GM15510 (cell line): ENCODE measurements around the gene VAMP5.
A peak's percentile ranks its signal among the peaks of the same experiment; 100 is the strongest.

ENCODE experiments used
- POLR2A ChIP-seq: IDR thresholded peaks from 3 replicates; pipeline ENCODE4 v1.6.1; 2011; ENCODE audit warnings: borderline replicate concordance; ENCODE audit not compliant: insufficient read length; ENCODE audit errors: extremely low read depth

Gene VAMP5

DNA sequence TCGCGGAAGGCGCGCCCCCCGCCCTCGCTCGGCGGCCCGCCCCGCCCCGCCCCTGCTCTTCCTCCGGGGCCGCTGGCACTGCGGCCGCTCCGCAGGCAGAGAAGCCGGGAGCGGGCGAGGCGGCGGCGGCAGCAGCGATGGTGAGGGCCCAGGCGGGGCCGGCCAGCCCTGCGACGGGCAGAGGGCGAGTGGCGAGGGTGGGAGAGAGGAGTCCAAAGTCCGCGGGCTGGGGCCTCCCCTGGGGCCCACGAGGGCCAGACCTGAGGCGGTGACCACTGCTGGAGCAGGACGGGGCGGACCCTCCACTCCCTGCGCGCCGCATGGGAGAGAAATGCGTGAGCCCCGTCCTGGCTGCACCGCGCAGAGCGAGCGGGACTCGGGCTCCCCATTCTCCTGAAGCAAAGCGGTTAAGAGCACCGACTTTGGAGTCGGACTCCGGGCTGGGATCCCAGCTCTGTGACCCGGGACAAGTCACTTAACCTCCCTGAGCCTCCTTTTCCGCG is at the start of gene VAMP5:
VAMP5 (plus strand) TSS at position 78 of the 503 bp plus-strand sequence; CDS start at position 138, 60 bp downstream.
- peak; percentile 51 for TF ChIP-seq POLR2A

DNA sequence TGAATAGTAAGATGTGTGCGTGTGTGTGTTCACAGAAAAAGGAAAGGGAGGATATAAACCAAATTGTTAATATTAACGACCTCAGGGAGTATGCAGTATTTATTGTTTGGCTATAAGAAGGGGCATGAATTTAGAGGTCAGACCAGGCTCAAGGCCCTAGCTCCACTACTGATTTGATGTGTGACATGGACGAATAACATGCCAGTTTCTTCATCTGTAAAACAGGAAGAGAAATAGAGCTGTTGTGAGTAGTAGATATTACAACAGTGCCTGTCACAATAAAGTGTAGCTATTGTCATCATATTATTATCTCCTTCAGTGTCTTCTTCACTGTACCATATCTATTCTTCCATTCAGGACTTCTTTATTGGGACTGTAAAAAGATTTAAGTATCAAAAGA is 49.4 kb upstream of the VAMP5 start:
- no peak for TF ChIP-seq POLR2A

DNA sequence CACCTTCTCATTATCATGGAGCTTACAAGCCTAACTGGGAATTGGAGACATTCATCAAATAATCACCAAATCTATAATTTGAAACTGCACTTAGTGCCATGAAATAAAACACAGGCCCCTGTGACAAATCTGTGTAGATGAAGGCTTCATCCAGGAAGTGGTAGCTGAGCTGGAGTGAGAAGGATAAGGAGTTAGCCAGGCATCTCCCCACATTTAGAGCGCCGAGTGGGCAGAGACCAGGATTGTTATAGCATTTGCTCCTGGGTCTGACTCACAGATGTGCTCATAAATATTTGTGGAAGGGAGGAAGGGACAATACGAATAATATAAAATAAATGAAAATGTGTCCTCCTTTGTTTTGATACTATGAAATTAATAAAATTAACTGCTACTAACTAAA is 47.8 kb upstream of the VAMP5 start:
- TF ChIP-seq POLR2A = no peak

DNA sequence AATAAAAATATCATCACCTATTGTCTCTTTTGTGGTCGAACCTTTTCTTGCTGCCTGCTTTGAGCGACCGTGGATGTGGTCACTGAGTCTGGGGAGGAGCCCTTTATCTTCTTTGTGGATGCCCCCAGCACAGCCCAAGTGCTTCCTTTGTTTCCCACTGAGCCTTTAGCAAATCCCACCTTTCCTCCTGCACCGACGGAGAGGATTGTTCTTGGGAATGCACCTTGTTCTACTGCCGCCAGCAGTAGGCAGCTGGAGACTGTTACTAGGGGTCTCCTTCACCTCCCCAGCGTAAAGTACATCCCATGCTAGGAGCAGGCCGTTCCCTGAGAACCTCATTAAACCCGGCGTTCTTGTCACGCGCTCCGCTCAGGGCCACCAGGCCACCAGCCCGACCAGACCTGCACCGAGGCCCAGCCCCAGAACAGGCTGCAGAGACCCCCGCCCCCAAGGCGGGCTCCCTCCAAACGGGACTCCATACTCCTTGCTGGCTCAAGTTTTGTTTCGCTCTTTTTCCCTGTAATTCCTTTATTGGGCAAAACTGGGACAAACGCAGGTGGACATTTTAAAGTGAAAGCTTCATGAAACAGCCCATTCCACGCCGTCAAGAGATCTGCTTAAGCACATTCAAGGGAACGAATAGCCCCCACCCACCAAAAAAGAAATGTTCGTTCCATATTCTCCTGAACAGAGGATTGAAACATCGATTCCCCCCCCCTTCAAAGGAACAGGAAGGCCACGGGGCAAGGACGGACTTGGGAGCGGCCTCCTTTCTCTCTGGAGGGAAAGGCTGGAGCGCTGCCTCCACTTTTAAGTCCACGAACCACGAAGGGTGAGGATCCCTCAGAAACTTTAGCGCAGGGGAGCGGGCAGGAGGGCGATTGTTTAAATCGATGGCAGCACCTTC is 46.4 kb upstream of the VAMP5 start:
- TF ChIP-seq POLR2A = peak; percentile 41

DNA sequence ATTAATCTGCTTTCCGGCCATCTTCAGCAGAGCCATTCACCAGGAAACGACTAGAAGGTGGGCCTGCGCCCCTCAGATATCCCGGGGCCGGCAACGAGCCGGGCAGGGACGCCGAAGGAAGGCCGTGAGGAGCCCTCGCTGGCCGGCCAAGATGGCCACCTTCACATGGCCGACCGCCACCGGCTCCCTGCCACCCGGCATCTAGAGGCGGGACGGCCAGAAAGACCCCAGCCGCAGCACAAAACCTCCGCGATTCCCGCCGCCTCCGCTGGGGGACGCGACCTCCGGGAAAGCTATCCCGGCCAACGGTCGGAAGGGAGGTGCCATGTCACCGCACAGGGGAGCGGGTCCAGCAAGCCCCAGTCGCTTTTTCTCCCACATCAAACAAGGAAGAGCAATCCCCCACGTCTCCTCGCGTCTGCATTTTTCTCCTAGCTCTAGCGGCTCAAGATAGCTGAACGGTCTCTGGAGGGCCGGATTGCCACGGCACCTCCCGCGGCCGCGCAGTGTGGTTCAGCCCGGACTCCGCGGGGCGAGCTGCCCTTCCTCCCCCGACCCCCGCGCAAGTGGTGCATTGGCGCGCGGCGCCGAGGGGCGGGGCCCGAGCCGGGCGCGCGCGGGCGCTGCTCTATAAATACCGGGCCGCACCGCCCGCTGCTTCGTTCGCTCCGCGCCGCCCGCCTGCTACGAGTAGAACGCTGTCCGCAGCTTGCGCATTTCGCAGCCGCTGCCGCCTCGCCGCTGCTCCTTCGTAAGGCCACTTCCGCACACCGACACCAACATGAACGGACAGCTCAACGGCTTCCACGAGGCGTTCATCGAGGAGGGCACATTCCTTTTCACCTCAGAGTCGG is 45.5 kb upstream of the VAMP5 start, which contains the start of gene MAT2A:
MAT2A (plus strand) TSS at position 662 of the 854 bp plus-strand sequence; CDS start at position 782, 120 bp downstream.
- TF ChIP-seq POLR2A = peak; percentile 100

DNA sequence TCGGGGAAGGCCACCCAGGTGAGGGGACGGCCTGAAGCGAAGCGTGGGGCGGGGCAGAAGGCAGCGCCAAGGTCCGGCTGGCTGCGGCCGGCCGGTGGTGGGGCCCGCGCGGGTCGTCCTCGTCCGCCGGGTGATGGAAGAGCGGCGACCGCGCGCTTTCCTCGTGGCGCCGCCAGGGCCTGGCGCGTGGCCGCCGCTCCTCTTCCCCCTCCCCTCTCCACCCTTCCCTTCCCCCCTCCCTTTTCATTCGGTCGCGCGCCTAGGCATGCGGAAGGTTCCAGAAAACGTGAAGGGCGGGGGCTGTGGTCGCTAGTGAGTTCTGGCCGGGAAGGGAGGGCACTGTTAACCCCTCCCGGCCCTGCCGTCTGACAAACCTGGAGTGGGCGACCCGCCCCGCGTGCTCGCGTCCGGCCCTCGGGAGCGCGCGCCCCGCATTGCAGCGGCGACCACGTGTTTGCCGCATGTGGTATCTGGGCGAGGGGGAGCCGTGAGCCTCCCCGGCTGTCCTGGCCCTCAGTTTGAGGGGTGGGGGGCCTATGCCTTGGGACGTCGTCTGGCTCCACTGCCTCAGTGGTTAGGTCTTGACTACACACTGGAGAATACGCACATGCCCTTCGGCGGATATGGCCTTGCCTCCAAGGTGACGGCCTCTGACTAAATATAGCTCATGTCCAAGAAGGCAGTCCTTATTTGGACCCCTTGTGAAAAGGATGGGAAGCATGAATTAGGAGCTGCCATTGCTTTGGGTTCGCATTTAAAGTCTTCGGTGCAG is 44.7 kb upstream of the VAMP5 start:
- no peak for TF ChIP-seq POLR2A

- TF ChIP-seq POLR2A = no peak
Measured at GRCh38 chr2:85540133-85540648, 44.0 kb upstream of the VAMP5 start.

DNA sequence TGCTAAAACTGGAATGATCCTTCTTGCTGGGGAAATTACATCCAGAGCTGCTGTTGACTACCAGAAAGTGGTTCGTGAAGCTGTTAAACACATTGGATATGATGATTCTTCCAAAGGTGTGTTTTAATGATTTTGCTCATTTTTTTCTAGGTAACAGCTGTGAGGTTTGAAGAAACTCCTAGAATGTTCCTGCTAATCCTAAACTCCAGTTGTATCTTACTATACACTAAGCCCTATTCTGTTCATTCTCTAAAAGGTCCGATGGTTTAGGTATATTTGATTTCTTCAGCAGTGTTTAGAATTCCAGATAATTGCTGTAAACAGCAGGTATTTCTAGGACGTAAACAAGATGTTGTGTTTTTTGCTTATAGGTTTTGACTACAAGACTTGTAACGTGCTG is 43.0 kb upstream of the VAMP5 start:
- no peak for TF ChIP-seq POLR2A

DNA sequence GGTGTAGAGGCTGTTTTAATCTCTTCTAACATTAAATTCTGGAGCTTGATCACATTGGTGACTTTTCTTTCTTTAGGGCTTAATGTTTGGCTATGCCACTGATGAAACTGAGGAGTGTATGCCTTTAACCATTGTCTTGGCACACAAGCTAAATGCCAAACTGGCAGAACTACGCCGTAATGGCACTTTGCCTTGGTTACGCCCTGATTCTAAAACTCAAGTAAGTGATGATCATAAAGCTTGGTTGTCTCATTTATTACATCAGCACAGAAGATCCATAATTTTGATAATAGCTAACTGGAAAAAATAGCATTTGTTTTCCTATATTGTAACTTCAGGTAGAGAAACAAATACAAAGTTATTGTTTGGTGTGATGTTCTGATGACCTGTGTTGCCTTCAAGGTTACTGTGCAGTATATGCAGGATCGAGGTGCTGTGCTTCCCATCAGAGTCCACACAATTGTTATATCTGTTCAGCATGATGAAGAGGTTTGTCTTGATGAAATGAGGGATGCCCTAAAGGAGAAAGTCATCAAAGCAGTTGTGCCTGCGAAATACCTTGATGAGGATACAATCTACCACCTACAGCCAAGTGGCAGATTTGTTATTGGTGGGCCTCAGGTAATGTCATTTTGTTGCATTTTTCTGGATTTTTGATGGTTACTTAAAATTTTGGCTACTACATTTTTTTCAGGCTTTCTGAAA is 42.3 kb upstream of the VAMP5 start:
- TF ChIP-seq POLR2A = no peak

- TF ChIP-seq POLR2A = no peak
Measured at GRCh38 chr2:85542777-85543176, 41.5 kb upstream of the VAMP5 start.

DNA sequence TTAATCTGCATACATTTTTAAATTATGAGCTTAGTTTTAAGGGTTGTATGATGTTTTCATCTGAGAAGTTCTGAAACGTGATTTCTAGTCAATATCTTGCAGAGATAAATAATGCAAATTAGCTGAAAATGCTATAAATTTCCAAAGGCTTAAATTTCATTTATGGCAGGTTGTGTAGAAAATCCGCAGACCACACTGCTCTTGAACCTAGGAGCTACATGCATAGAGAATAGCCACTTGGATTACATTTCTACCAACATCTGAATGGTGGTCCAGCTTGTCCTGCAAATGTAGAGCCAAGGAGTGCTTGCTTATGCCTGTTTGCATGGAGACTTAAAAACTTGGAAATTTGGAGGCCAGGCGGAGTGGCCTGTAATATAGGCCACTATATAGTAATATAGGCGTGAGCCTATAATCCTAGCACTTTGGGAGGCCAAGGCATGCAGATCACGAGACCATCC is 38.4 kb upstream of the VAMP5 start:
- TF ChIP-seq POLR2A = peak; percentile 24

- TF ChIP-seq POLR2A = no peak
Measured at GRCh38 chr2:85547089-85547858, 37.0 kb upstream of the VAMP5 start.
